K562 (cell line): ENCODE data around the gene PEX11A. TPM values are rescaled to one million over a fixed set of nuclear protein-coding genes. Genes with fewer than 3 reads are reported as not detected.

ENCODE experiments used
- ATAC-seq: fragments of 200-7000 bp; cut with Tn5 transposase; 3 replicates; pipeline ENCODE4 v1.9.1; 2020; ENCODE audit warnings: moderate library complexity
- BruUV-seq: library from RNA; stranded (reverse); fragments of 400-500 nt; replicated peaks from 2 replicates; lab custom pipeline; 2021; lab: Mats Ljungman, UMichigan
- CTCF ChIA-PET: fragments of 300-600 bp; formaldehyde crosslinking; extraction: SDS; loops from one replicate; lab custom pipeline; 2021; ENCODE audit warnings: low intra/inter-chr PET ratio; lab: Yijun Ruan, JAX
- POLR2A ChIA-PET: fragments of 300-600, 350-650 bp; sonication (Branson Sonifier 250); formaldehyde crosslinking; extraction: SDS; loops from one replicate; lab custom pipeline; 2021; ENCODE audit warnings: antibody characterized with exemption, inconsistent platforms; lab: Yijun Ruan, JAX
- DNase-seq, 4 experiments: peaks; one replicate each; pipeline versions ENCODE4 v3.0.0 to v3.0.0-alpha.2; 2011 to 2018; ENCODE audit warnings: low spot score in 3 of 4, mixed read lengths in 3 of 4; ENCODE audit errors: extremely low read depth in 1 of 4
- FAIRE-seq: peaks from 2 replicates; lab custom pipeline; 2011; peaks lifted over from hg19 to GRCh38; lab: Jason Lieb, UNC
- H2AFZ ChIP-seq: 2 replicates; pipeline ENCODE4 v1.6.0; 2011; ENCODE audit warnings: low read depth, low read length, control low read depth, inconsistent platforms
- H3K27ac ChIP-seq: fragments of 200-600 bp; 3 replicates; pipeline ENCODE4 v1.8.0; 2011; ENCODE audit warnings: low read depth, mild to moderate bottlenecking, control low read depth, inconsistent platforms, low read length, moderate library complexity, mixed read lengths; ENCODE audit errors: extremely low read depth
- H3K27me3 ChIP-seq, 2 experiments: fragments of 300-600 bp in 1 of 2; 2 replicates in 1 of 2; 3 replicates in 1 of 2; pipeline versions ENCODE4 v1.6.0 to v1.8.0; 2011; ENCODE audit warnings: inconsistent platforms in 2 of 2, low read length in 2 of 2, mild to moderate bottlenecking in 1 of 2, mixed read lengths in 1 of 2, moderate library complexity in 1 of 2; ENCODE audit not compliant: control insufficient read depth in 2 of 2, insufficient read depth in 2 of 2
- H3K36me3 ChIP-seq: fragments of 300-600 bp; 3 replicates; pipeline ENCODE4 v1.8.0; 2011; ENCODE audit warnings: mild to moderate bottlenecking, low read length, inconsistent platforms; ENCODE audit not compliant: control insufficient read depth, insufficient read depth
- H3K4me1 ChIP-seq, 2 experiments: fragments of 200-600 bp in 1 of 2; replicated peaks in 1 of 2; 2 replicates in 1 of 2; 3 replicates in 1 of 2; pipeline versions ENCODE4 v1.5.1 to v1.8.0; 2011; ENCODE audit warnings: inconsistent platforms in 2 of 2, low read length in 2 of 2, mild to moderate bottlenecking in 1 of 2, mixed read lengths in 1 of 2, moderate library complexity in 1 of 2; ENCODE audit not compliant: control insufficient read depth in 2 of 2, insufficient read depth in 2 of 2
- H3K4me2 ChIP-seq: 2 replicates; pipeline ENCODE4 v1.6.1; 2011; ENCODE audit warnings: low read length, control low read depth, inconsistent platforms, mixed read lengths; ENCODE audit not compliant: insufficient read depth
- H3K4me3 ChIP-seq: fragments of 200-600 bp; sonication (generic), shearing (Covaris generic); 2 replicates; pipeline ENCODE4 v1.5.1; 2016; ENCODE audit warnings: control low read depth, inconsistent platforms
- H3K79me2 ChIP-seq: fragments of 200-600 bp; 3 replicates; pipeline ENCODE4 v1.8.0; 2011; ENCODE audit warnings: low read length, inconsistent platforms; ENCODE audit not compliant: control insufficient read depth, insufficient read depth
- H3K9ac ChIP-seq, 2 experiments: 2 replicates each; pipeline versions ENCODE4 v1.6.0 to v1.6.1; 2011; ENCODE audit warnings: low read depth in 2 of 2, low read length in 2 of 2, control low read depth in 1 of 2, inconsistent platforms in 1 of 2, mild to moderate bottlenecking in 1 of 2, mixed read lengths in 1 of 2; ENCODE audit not compliant: insufficient read depth in 1 of 2
- H3K9me1 ChIP-seq: one replicate; pipeline ENCODE4 v1.6.0; 2011; ENCODE audit warnings: inconsistent platforms, mild to moderate bottlenecking, low read length, moderate library complexity; ENCODE audit not compliant: control insufficient read depth, insufficient read depth
- H3K9me3 ChIP-seq: replicated peaks from 2 replicates; pipeline ENCODE4 v1.5.1; 2011; ENCODE audit warnings: low read depth, low read length, inconsistent platforms; ENCODE audit not compliant: control insufficient read depth, insufficient read depth
- H4K20me1 ChIP-seq: replicated peaks from 2 replicates; pipeline ENCODE4 v1.6.1; 2011; ENCODE audit warnings: low read length, inconsistent platforms, mixed read lengths; ENCODE audit not compliant: control insufficient read depth, insufficient read depth
- ATF6 ChIP-seq: sonication (generic); formaldehyde crosslinking; IDR thresholded peaks from 2 replicates; pipeline ENCODE4 v1.4.0; 2020; ENCODE audit warnings: mild to moderate bottlenecking, missing genetic modification reagents
- FOSL1 ChIP-seq: fragments of 200-800 bp; sonication (Bioruptor generic); conservative IDR thresholded peaks from 2 replicates; pipeline ENCODE4 v1.6.1; 2016; ENCODE audit warnings: missing genetic modification characterization, missing compliant biosample characterization
- JUND ChIP-seq, 2 experiments: IDR thresholded peaks; 2 replicates in 1 of 2; 3 replicates in 1 of 2; pipeline ENCODE4 v1.6.1; 2011; ENCODE audit warnings: borderline replicate concordance in 2 of 2, low read depth in 2 of 2, low read length in 2 of 2, improper control_type of control experiment in 1 of 2, missing biosample characterization in 1 of 2, missing genetic modification characterization in 1 of 2, missing genetic modification reagents in 1 of 2
- MTA3 ChIP-seq: fragments of 450-650 bp; formaldehyde crosslinking; IDR thresholded peaks from 2 replicates; pipeline ENCODE4 v1.6.1; 2017; ENCODE audit warnings: mild to moderate bottlenecking, borderline replicate concordance
- PCBP1 ChIP-seq: fragments of 200-400 bp; formaldehyde crosslinking; IDR thresholded peaks from 2 replicates; pipeline ENCODE4 v1.6.1; 2018; ENCODE audit warnings: mild to moderate bottlenecking, low read depth, low read length; ENCODE audit not compliant: poor library complexity, severe bottlenecking
- RBM17 ChIP-seq: fragments of 200-400 bp; formaldehyde crosslinking; IDR thresholded peaks from 2 replicates; pipeline ENCODE4 v1.6.1; 2017; ENCODE audit warnings: low read depth, mild to moderate bottlenecking, low read length, borderline replicate concordance
- RFX5 ChIP-seq: IDR thresholded peaks from 2 replicates; pipeline ENCODE4 v1.6.1; 2011; ENCODE audit warnings: low read depth, mild to moderate bottlenecking, improper control_type of control experiment, low read length
- ZBTB12 ChIP-seq: fragments of 250-450 bp; sonication (Bioruptor Pico); IDR thresholded peaks from 2 replicates; pipeline ENCODE4 v1.4.0; 2020
- ZC3H11A ChIP-seq: IDR thresholded peaks from 2 replicates; pipeline ENCODE4 v1.6.1; 2012; ENCODE audit warnings: low read depth, low read length, improper control_type of control experiment
- ZNF311 ChIP-seq: fragments of 250-450 bp; sonication (Bioruptor Pico); IDR thresholded peaks from 2 replicates; pipeline ENCODE4 v1.4.0; 2020; ENCODE audit warnings: mild to moderate bottlenecking, moderate library complexity
- ZNF444 ChIP-seq: fragments of 250-450 bp; sonication (Bioruptor Pico); IDR thresholded peaks from 2 replicates; pipeline ENCODE4 v1.4.0; 2020; ENCODE audit warnings: mild to moderate bottlenecking, moderate library complexity
- ZNF644 ChIP-seq: fragments of 200-800 bp; sonication (Bioruptor generic); IDR thresholded peaks from 2 replicates; pipeline ENCODE4 v1.6.1; 2016; ENCODE audit warnings: low read depth, missing genetic modification characterization, missing compliant biosample characterization
- ZNF780A ChIP-seq: fragments of 250-450 bp; sonication (Bioruptor Pico); IDR thresholded peaks from 2 replicates; pipeline ENCODE4 v1.5.0; 2021; ENCODE audit warnings: mild to moderate bottlenecking
- WGBS: fragments of 100-300 bp; shearing (Covaris generic); methylation state at CpG from one replicate; pipeline ENCODE4 v1.1.6; 2016; ENCODE audit warnings: low coverage, mixed read lengths; ENCODE audit not compliant: insufficient coverage; ENCODE audit errors: missing lambda C conversion rate; 5-methylcytosine and 5-hydroxymethylcytosine counted together
- in situ Hi-C: fragments of 300-500 bp; cut with MboI; formaldehyde crosslinking; loops from 4 replicates; pipeline ENCODE4 v1.15.0; 2018; ENCODE audit warnings: inconsistent platforms, mixed read lengths
- intact Hi-C: fragments of 100-400 bp; cut with micrococcal nuclease; formaldehyde crosslinking; loops from 2 replicates; pipeline ENCODE4 v1.14.2; 2022
- polyA plus RNA-seq, 8 experiments: library from polyadenylated mRNA; depleted of rRNA in 4 of 8; stranded (reverse) in 5 of 8; unstranded in 3 of 8; fragments of >200 nt; fragmentation: Nextera tagmentation in 2 of 8; fragmentation: Illumina TruSeq in 1 of 8; extraction: Ambion mirVana in 2 of 8; extraction: Trizol in 1 of 8; gene quantifications; 2 replicates each; pipeline versions ENCODE4 v1.2.1 to v1.2.3, GENCODE V29; 2011 to 2014; ENCODE audit warnings: inconsistent platforms in 1 of 8, missing spikeins in 1 of 8
- total RNA-seq, 7 experiments: library from RNA; depleted of rRNA in 6 of 7; stranded (reverse); fragments of >200 nt in 6 of 7; fragmentation: Illumina TruSeq in 2 of 7; extraction: Trizol in 2 of 7; gene quantifications; 2 replicates each; pipeline versions ENCODE4 v1.2.1 to v1.2.3, GENCODE V29; 2011 to 2021; ENCODE audit warnings: low replicate concordance in 1 of 7
- TF ChIP-seq, protein P1 (sequence below): fragments of 450-650 bp; IDR thresholded peaks from 2 replicates; pipeline ENCODE4 v1.6.1; 2016

PEX11A gene
- total and polyA plus RNA-seq, 9 of the 15 experiments (the other 6 are each of a cell fraction or from before 2014, with no cell fraction given) = not detected

DNA sequence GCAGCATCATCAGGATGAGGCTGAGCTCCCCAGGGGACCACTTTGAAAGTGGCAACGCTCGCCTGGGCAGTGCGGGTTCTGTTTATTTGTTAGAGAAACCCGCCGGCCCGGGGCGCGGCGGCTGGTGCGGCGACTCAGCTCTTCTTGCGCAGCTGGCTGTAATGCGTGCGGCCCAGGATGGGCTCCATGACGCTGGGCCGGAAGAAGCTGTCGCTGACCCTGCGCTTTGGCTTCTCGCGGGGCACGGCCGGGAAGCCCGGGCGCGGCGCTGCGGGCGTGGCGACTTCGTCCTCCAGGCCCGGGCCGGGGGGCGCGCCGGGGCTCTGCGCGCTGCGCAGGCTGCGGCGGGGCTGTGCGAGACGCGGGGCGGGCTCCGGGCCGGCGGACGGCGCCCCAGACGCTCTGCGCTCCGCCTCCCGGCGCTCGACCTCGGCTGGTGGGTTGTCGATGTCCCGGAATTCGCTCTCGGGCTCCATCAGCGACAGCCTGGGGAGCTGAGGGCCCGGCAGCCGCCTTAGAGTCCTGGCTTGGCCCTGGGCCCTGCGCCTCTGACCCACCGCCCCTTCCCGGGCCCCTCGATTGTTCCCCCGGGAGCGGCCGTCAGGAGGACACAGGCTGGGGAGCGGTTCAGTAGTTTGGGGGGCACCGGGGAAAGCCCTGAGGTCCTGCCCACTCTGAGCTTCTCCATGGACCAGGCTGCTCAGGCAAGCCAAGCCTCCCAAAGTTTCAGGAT, 24.9 kb downstream of the PEX11A start (continued):
- TF ChIP-seq ATF6 (CRISPR knock-in tag) (no peak), RBM17 (no peak)
- TF ChIP-seq, protein P1, sequence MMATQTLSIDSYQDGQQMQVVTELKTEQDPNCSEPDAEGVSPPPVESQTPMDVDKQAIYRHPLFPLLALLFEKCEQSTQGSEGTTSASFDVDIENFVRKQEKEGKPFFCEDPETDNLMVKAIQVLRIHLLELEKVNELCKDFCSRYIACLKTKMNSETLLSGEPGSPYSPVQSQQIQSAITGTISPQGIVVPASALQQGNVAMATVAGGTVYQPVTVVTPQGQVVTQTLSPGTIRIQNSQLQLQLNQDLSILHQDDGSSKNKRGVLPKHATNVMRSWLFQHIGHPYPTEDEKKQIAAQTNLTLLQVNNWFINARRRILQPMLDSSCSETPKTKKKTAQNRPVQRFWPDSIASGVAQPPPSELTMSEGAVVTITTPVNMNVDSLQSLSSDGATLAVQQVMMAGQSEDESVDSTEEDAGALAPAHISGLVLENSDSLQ = no peak

DNA sequence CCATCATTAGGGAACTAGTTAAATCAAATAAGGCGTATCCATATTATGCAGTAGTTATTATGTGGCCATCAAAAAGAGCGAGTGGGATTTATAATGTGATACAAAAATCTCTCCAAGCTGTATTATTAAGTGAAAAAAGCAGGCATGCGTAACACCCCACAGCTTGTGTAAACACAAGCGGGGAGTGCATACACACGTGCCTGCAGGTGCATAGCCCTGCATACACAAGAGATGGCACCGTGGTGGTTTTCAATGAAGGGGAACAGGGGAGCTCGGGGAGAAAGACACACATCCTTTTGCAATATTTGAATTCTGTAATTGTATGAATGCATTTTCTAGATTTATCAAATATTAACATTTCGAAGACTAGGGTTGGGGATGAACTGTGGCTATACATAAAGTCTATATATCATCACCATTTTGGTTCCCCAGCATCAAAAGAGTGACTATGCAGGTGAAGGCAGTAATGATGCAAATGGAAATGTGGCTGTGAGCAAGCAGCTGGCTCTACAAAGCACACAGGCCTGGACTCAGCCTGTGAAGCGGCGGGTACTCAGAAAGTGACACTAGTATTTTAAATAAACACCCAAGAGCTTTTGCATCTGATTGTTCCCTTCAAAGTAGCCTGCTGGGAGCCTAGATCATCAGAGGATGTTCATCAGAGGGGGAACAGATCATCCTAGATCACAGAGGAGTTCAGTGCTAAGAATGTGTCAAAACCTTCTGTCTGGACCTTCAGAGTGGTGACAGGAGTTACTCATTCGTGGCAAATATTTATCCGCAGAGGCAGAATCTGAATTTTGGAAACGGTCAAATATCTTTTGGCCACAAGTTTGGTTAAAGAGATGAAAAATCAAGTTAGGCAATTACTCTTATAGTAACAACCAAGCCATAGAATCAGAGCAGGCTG, 25.9 kb downstream of the PEX11A start:
- no peak overlapping the region for H3K4me2 ChIP-seq
- BruUV-seq = no TSS peak
- H3K79me2 ChIP-seq = no peaks in the 10 kb centered on the region
- no peak for ATAC-seq
- DNase-seq = no peak
- H3K4me1 ChIP-seq = peaks cover 0 to 15% of the 10 kb centered on the region in 2 experiments; a peak in 2 of 5 replicates
- in situ Hi-C loops = no loop called here
- no peaks in the 10 kb centered on the region for H3K9me3 ChIP-seq
- no peak overlapping the region for H3K27ac ChIP-seq
- H2AFZ ChIP-seq = no peak overlapping the region
- no peak for FAIRE-seq
- no peaks in the 10 kb centered on the region for H3K36me3 ChIP-seq
- H3K4me3 ChIP-seq = no peak overlapping the region
- ChIA-PET CTCF (no interaction called here), POLR2A (interaction anchor here (0.5 kb wide), 1 partner anchor 19 kb away, joined by 3 read pairs; no protein-coding TSS in a partner anchor)
- no peak overlapping the region for H3K9ac ChIP-seq
- H3K27me3 ChIP-seq = peaks cover 18 to 66% of the 10 kb centered on the region in 2 experiments
- H3K9me1 ChIP-seq = no peaks in the 10 kb centered on the region
- intact Hi-C loops = no loop called here
- H4K20me1 ChIP-seq = no peaks in the 10 kb centered on the region
- WGBS = 7% methylated on average over 13 of the region's 13 CpGs
- TF ChIP-seq ZC3H11A = no peak
- no peak for TF ChIP-seq FOSL1
- TF ChIP-seq MTA3 = no peak
- TF ChIP-seq ZNF311 (CRISPR knock-in tag) = no peak
- no peak for TF ChIP-seq JUND (IDR thresholded peaks at IDR 0.05; ENCODE audit: borderline replicate concordance, low read depth, low read length)
- no peak for TF ChIP-seq JUND (tag; IDR thresholded peaks at IDR 0.05; ENCODE audit: borderline replicate concordance, low read depth, low read length)
- TF ChIP-seq ZNF444 = no peak
- no peak for TF ChIP-seq ZNF780A (CRISPR knock-in tag)
- TF ChIP-seq RFX5 = no peak
- TF ChIP-seq PCBP1 = no peak
- TF ChIP-seq ZNF644 (tag) = no peak
- no peak for TF ChIP-seq ZBTB12 (CRISPR knock-in tag)
